ENCODE measurements around the gene SRF. TPM values are rescaled to one million over a fixed set of nuclear protein-coding genes. Genes with fewer than 3 reads are reported as not detected.
A peak's percentile ranks its signal among the peaks of the same experiment; 100 is the strongest.

SRF gene
- total RNA-seq, 1 donor from 2014 or later: 33.6 TPM

GRCh38 chr6:43203718-43204095 is 32.6 kb downstream of the SRF start:
- intact Hi-C loops (cut with DNase I): no loop called here
- peak; percentile 40 for DNase-seq
- ATAC-seq: no peak
- no peak overlapping the region for H3K4me3 ChIP-seq
- TF ChIP-seq CTCF (IDR thresholded peaks at IDR 0.05): no peak
- no peaks in the 10 kb centered on the region for H3K4me1 ChIP-seq
- H3K27ac ChIP-seq: no peak overlapping the region
- H3K9me3 ChIP-seq: no peaks in the 10 kb centered on the region
- H3K27me3 ChIP-seq: no peaks in the 10 kb centered on the region
- H3K36me3 ChIP-seq: peaks cover 29% of the 10 kb centered on the region

GRCh38 chr6:43204271-43205105 is 33.4 kb downstream of the SRF start:
- Histone ChIP-seq H3K27ac (no peak overlapping the region), H3K36me3 (peaks cover 33% of the 10 kb centered on the region), H3K4me3 (no peak overlapping the region), H3K9me3 (no peaks in the 10 kb centered on the region), H3K4me1 (no peaks in the 10 kb centered on the region), H3K27me3 (no peaks in the 10 kb centered on the region)
- ATAC-seq (no peak), DNase-seq (peak; percentile 55)
- intact Hi-C loops (cut with DNase I): no loop called here
- no peak for TF ChIP-seq CTCF (IDR thresholded peaks at IDR 0.05)

- H3K9me3 ChIP-seq: no peaks in the 10 kb centered on the region
- DNase-seq (peak; percentile 49), ATAC-seq (no peak)
- H3K4me1 ChIP-seq: no peaks in the 10 kb centered on the region
- H3K4me3 ChIP-seq: no peak overlapping the region
- H3K27me3 ChIP-seq: no peaks in the 10 kb centered on the region
- intact Hi-C loops (cut with DNase I): no loop called here
- TF ChIP-seq CTCF (IDR thresholded peaks at IDR 0.05): no peak
- peaks cover 23% of the 10 kb centered on the region for H3K36me3 ChIP-seq
- H3K27ac ChIP-seq: no peak overlapping the region
Measured at GRCh38 chr6:43205849-43206248, 34.8 kb downstream of the SRF start.

GRCh38 chr6:43207286-43207685 is 36.2 kb downstream of the SRF start:
- no peaks in the 10 kb centered on the region for H3K9me3 ChIP-seq
- H3K36me3 ChIP-seq: peaks cover 20% of the 10 kb centered on the region

DNA sequence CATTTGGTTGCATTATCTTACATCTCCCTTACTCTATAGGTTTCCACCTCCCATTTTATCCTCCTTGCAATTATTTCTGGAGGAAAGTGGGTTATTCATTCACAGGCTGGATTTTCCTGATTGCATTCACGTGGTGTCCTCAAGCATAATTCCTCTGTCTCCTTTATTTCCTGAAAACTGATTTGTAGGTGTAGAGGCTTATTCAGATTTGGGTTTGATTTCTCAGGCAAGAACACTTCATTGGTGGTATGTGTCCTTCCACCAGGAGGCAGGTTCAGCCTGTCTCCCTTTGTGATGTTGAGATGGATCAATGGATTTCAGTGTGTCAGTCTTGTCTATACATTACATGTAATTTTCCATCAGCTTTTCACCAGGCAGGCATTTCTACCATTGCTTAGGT is 40.9 kb downstream of the SRF start:
- ATAC-seq (no peak), DNase-seq (no peak)
- Histone ChIP-seq H3K4me1 (no peaks in the 10 kb centered on the region), H3K36me3 (peaks cover 31% of the 10 kb centered on the region), H3K9me3 (no peaks in the 10 kb centered on the region), H3K4me3 (no peak overlapping the region), H3K27me3 (no peaks in the 10 kb centered on the region), H3K27ac (no peak overlapping the region)
- no peak for TF ChIP-seq CTCF (IDR thresholded peaks at IDR 0.05)
- intact Hi-C loops (cut with DNase I): no loop called here

More at GRCh38 chr6:43207286-43207685, 36.2 kb downstream of the SRF start:
- no peak overlapping the region for H3K4me3 ChIP-seq
- DNase-seq (no peak), ATAC-seq (no peak)
- H3K27ac ChIP-seq: no peak overlapping the region
- no peaks in the 10 kb centered on the region for H3K27me3 ChIP-seq
- intact Hi-C loops (cut with DNase I): no loop called here
- H3K4me1 ChIP-seq: no peaks in the 10 kb centered on the region
- TF ChIP-seq CTCF (IDR thresholded peaks at IDR 0.05): no peak

Measured in upper lobe of right lung (tissue), 1 donor.